Glutamatergic neuron (in vitro differentiated cells): ENCODE data around the gene MRTFB. TPM values are rescaled to one million over a fixed set of nuclear protein-coding genes. Genes with fewer than 3 reads are reported as not detected.

Experiments used
- DNase-seq: peaks from one replicate; pipeline ENCODE4 v3.0.0; 2022
- H3K27ac Mint-ChIP-seq: one replicate; pipeline ENCODE4 v1.8.0; 2020; ENCODE audit warnings: mild to moderate bottlenecking, mixed read lengths, inconsistent platforms; ENCODE audit not compliant: unreplicated experiment
- H3K27me3 Mint-ChIP-seq: one replicate; pipeline ENCODE4 v1.8.0; 2020; ENCODE audit warnings: mild to moderate bottlenecking, moderate library complexity, mixed read lengths, inconsistent platforms; ENCODE audit not compliant: unreplicated experiment
- H3K36me3 Mint-ChIP-seq: one replicate; pipeline ENCODE4 v1.8.0; 2020; ENCODE audit warnings: mild to moderate bottlenecking, mixed read lengths, inconsistent platforms; ENCODE audit not compliant: unreplicated experiment
- H3K4me1 Mint-ChIP-seq: one replicate; pipeline ENCODE4 v1.8.0; 2020; ENCODE audit warnings: mild to moderate bottlenecking, low read depth, mixed read lengths, inconsistent platforms; ENCODE audit not compliant: unreplicated experiment
- H3K4me3 Mint-ChIP-seq: one replicate; pipeline ENCODE4 v1.8.0; 2020; ENCODE audit warnings: mild to moderate bottlenecking, mixed read lengths, inconsistent platforms; ENCODE audit not compliant: unreplicated experiment
- H3K9me3 Mint-ChIP-seq: one replicate; pipeline ENCODE4 v1.8.0; 2020; ENCODE audit warnings: mild to moderate bottlenecking, moderate library complexity, mixed read lengths, inconsistent platforms; ENCODE audit not compliant: unreplicated experiment
- total RNA-seq: library from RNA; stranded (reverse); fragmentation: NEBNext Ultra II Directional; extraction: Animal tissue kit (Norgen Biotek cat#: 25700); gene quantifications from one replicate; pipeline ENCODE4 v1.2.1, GENCODE V29; 2021; ENCODE audit not compliant: unreplicated experiment
- TF ChIP-seq, protein P1 (sequence below): fragments of 200-600 bp; sonication (generic); IDR thresholded peaks from one replicate; pipeline ENCODE4 v1.5.0; 2021; ENCODE audit not compliant: partially characterized antibody, unreplicated experiment

The MRTFB gene
- total RNA-seq, 1 donor from 2014 or later: 29.6 TPM

DNA sequence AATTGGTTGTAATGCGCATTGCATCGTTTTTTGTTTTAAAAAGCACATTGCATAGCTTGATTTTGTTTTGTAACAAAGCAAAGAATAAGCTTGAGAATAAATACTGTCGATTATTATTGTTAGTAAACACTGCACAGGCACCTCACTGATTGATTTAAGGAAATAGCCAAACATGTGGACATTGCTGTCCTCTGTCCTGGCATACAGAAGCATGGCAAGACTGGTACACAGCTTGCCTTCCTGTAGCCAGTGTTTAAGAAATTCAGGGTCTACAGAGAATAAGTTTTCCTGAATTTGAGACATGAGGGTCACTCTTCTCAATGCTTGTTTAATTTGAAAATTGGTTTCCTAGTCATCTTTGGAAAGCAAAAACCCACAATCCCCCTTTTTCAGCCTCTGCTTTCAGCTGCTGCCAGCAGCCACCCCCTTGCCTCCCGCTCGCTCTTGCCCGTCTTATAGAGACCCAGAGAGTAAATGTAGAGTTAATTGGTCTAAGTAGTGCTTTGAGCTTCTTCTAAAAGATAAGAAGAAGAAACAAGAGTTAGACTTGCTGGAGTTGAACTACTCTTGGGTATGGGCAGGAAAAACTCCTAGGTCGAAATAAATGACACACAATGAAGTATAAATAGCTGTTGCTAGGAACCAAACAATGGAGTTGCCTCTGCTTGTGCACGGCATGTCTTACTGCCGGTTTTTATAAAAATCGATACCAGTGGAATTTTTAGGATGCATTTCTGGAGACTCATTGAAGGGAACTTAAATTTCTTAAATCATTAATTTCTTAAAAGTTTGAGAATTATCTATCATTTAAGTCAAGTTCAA, 116.6 kb downstream of the MRTFB start:
- Mint-ChIP-seq H3K4me3 (no peak overlapping the region), H3K36me3 (no peaks in the 10 kb centered on the region)
- TF ChIP-seq, protein P1, sequence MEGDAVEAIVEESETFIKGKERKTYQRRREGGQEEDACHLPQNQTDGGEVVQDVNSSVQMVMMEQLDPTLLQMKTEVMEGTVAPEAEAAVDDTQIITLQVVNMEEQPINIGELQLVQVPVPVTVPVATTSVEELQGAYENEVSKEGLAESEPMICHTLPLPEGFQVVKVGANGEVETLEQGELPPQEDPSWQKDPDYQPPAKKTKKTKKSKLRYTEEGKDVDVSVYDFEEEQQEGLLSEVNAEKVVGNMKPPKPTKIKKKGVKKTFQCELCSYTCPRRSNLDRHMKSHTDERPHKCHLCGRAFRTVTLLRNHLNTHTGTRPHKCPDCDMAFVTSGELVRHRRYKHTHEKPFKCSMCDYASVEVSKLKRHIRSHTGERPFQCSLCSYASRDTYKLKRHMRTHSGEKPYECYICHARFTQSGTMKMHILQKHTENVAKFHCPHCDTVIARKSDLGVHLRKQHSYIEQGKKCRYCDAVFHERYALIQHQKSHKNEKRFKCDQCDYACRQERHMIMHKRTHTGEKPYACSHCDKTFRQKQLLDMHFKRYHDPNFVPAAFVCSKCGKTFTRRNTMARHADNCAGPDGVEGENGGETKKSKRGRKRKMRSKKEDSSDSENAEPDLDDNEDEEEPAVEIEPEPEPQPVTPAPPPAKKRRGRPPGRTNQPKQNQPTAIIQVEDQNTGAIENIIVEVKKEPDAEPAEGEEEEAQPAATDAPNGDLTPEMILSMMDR: no peak

DNA sequence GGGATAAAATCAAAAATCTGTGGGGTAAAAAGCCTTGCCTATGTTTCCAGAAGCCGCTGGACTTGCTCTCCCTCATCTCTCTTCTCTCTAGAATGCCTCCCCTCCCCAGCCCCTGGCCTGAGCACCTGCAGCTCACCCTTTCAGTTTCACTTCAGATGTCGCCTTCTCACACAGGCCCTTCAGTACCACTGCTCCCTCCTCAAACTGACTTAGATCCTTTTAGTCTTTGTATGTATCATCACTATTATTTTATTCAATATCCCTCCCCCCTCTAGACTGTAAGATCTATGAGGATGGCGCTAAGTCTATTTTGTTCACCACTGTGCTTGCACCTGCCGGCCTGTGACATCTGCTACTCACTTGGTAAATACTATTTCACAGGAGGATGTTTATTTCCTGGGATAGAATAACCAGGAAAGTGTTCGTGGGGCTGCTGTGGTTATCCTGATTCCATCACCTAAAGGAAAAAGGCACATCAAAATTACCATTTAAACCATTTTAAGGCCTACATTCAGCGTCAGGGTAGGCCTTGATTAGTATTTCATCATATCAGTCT, 122.3 kb downstream of the MRTFB start:
- Mint-ChIP-seq H3K27me3 (peaks cover 5% of the 10 kb centered on the region), H3K9me3 (peaks cover 2% of the 10 kb centered on the region), H3K4me3 (peak overlapping the region; percentile 32), H3K36me3 (no peaks in the 10 kb centered on the region), H3K27ac (peak overlapping the region; percentile 56), H3K4me1 (peaks cover 14% of the 10 kb centered on the region)
- TF ChIP-seq, protein P1: no peak
- DNase-seq: no peak

More for the DNA sequence above, 116.6 kb downstream of the MRTFB start:
- peaks cover 19% of the 10 kb centered on the region for H3K4me1 Mint-ChIP-seq
- H3K9me3 Mint-ChIP-seq: peaks cover 2% of the 10 kb centered on the region
- H3K27ac Mint-ChIP-seq: no peak overlapping the region
- DNase-seq: no peak
- H3K27me3 Mint-ChIP-seq: peaks cover under 1% of the 10 kb centered on the region

DNA sequence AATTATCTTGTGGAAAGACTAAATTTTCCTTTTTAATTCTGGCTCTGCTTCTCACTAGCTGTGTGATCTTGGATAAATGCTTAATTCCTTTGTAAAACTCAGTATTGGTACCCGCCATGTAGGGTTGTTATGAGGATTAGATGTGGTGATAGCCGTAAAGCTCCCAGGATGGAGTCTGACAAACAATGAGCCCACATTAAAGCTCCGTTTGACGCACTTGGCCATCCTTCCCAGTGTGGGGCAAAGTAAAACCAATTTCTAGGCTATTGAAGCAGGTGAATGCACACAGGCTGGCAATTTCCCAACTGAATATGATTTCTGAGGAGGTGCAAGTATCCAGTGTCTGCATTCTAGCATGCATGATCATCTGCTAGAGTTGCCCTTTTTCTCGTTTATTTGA, 123.6 kb downstream of the MRTFB start:
- H3K9me3 Mint-ChIP-seq: peaks cover 2% of the 10 kb centered on the region
- peaks cover 5% of the 10 kb centered on the region for H3K27me3 Mint-ChIP-seq
- H3K4me1 Mint-ChIP-seq: peaks cover 14% of the 10 kb centered on the region
- no peak overlapping the region for H3K4me3 Mint-ChIP-seq
- H3K27ac Mint-ChIP-seq: no peak overlapping the region
- no peak for DNase-seq
- TF ChIP-seq, protein P1: no peak
- no peaks in the 10 kb centered on the region for H3K36me3 Mint-ChIP-seq

DNA sequence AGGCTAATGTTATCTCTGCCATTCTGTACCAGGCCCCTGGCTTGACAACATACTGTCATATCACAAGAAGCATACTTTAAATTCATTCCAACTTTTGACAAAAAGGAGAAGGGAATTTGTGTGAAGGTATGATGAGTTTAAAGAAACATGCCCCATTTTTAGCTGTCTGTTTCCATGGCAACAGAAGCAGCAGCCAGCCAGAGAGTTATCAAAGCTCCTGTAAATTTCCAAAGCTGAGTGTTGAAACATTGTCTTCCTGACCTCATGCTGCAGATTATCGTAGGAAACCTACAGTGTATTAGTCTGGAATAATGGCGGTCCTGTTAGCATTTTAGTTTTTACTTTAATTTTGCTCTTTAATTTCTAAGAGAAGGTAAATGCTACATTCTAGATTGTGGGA, 124.9 kb downstream of the MRTFB start:
- Mint-ChIP-seq H3K27me3 (peaks cover 5% of the 10 kb centered on the region), H3K4me3 (no peak overlapping the region), H3K4me1 (peaks cover 14% of the 10 kb centered on the region), H3K27ac (no peak overlapping the region), H3K36me3 (no peaks in the 10 kb centered on the region), H3K9me3 (peaks cover 2% of the 10 kb centered on the region)
- DNase-seq: no peak
- TF ChIP-seq, protein P1: no peak

- peaks cover 5% of the 10 kb centered on the region for H3K27me3 Mint-ChIP-seq
- no peak overlapping the region for H3K4me3 Mint-ChIP-seq
- peaks cover 2% of the 10 kb centered on the region for H3K9me3 Mint-ChIP-seq
- no peaks in the 10 kb centered on the region for H3K36me3 Mint-ChIP-seq
- H3K27ac Mint-ChIP-seq: no peak overlapping the region
- DNase-seq: no peak
- peaks cover 14% of the 10 kb centered on the region for H3K4me1 Mint-ChIP-seq
- TF ChIP-seq, protein P1: no peak
Measured at GRCh38 chr16:14196539-14196938, 125.4 kb downstream of the MRTFB start.
